NCI-H1048 (cell line): ENCODE measurements around the gene UPF1.

ENCODE experiments used
- DNase-seq: peaks from one replicate; lab custom pipeline; 2025; lab: John Stamatoyannopoulos, UW

The UPF1 gene

DNA sequence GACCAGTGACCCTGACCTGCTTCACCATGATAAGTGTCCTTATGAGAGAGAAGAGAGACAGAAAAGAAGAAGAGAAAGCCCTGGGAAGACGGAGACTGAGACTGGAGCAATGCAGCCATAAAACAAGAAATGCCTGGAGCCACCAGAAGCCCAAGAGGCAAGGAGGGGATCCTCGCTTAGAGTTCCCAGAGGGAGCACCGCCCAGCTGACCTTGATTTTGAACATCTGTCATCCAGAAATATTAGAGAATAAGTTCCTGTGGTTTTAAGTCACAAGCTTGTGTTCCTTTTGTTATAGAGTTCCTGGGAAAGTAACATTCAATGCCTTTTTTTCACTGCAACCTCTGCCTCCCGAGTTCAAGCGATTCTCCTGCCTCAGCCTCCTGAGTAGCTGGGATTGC, 44.0 kb downstream of the UPF1 start:
- no peak for DNase-seq

DNA sequence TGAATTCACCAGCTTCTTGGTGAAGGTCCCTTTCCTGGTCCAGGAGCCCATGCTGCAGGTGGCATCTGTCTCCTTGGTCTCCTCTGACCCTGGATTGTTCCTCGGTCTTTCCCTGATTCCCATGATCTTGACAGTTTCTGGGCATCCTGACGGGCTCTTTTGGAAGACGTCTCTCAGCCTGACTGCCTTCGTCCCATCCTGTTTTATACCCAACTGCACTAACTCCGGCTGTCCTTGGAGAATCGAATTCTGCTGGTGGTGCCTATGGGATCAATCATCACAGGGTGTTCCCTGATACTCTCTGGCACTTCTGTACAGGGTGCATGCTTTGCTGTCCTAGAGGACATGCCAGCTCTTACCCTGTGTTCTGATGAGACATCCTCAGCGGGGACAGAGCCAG, 45.1 kb downstream of the UPF1 start:
- DNase-seq = no peak

DNA sequence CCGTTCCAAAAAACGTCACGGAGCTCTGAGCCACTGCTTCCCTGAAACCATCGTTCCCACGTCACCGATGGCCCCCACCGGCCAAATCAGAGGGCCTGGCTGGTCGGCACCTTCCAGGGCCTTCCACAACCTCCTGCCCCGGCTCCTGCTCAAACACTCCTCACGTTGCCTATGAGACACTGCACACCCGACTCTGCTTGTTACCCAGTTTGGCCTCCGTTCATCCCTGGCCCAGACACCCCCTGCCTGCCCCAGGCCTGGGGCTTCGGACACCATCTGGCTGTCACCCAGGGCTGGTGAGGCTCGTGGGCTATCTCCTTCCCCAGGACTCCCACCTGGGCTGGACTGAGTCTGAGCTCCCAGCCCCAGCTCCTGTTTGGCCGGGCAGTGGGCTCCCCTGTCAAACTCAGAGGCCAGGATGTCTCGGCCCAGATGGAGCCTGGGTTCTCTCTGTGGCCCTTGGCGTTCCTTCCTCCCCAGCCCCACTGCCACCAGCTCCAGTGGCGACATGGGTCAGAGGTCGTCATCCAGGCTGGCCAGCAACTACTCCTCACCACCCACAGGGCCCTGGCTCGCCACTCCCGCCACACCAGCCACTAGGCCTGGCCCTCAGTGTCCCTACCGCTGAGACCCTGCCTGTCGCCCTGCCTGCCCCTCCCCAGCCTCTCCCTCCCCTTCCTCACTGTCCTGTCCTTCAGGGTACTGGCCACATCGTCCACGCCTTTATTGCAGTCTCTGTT, 46.5 kb downstream of the UPF1 start:
- no peak for DNase-seq

DNA sequence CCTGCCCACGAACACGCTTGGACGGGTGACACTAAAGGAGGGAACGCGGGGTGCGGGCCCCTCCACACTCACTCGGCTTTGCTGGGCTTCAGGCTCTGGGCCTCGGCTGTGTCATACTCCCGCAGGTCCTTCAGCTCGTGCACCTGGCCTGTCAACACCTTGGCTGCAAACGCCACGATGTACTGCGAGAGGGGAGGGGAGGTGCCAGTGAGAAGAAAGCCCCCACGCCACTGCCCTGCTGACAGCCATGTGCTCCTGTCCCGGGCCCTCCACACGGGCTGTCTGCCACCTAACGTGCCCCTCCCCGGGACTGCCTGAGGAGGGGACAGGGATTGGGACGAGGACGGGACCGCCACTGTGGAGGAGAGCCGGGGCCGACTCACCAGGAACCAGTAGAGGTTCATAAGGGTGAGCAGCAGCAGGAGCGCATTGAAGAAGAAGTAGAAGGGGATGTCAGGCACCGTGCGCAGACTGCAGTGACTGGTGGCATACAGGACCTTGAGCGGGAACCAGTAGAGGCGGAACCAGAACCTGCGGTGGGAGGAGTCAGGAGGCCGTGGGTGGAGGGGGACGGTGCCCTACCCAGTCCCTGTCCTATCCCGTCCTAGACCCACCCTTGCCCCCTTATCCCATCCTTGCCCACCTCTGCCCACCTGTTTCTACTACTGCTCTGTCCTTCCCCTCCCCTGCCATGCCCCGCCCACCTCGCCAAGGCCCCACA, 47.3 kb downstream of the UPF1 start:
- DNase-seq = no peak

DNA sequence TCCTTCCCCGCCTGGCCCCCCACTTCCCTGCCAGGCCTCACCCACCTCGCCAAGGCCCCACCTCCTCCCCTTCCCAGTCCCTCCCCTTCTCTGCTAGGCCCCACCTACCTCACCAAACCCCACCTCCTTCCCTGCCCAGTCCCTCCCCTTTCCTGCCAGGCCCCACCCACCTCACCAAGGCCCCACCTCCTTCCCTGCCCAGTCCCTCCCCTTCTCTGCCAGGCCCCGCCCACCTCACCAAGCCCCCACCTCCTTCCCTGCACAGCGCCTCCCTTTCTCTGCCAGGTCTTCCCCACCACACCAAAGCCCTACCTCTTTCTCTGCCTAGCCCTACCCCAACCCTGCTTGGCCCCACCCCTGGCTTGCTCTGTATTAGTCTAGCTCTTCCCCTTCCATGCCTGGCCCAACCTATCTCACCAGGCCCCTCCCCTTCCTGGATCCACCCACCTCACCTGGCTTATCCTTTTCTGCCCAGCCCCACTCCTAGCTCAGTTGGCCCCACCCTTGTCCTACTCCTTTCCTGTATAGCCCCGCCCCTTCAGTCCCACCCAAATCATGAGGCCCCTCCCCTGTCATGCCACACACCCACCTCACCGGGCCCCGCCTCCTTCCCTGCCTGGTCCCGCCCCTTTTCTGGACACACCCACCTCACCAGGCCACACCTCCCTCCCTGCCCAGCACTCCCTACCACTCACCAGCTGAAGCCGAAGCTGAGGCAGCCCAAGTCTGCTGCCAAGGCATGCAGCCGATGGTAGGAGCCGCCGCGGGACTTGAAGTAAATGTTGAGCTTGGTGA, 48.0 kb downstream of the UPF1 start:
- DNase-seq = peak; percentile 72

DNA sequence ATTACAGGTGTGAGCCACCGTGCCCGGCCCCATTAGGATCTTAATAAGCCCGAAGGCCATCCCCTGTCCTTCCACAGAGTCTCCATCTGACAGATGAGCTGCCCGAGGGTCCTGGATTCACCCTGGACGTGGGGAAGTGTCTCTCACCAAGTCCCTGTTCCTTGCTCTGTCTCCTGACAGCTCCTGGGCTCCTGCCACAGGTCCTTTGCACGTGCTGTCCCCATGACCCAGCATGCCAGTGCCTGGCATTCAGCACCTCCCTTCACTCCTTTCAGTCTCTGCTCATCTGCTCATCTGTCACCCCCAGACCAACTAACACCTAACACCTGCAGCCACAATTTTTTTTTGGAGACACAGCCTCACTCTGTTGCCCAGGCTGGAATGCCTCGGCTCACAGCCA, 49.7 kb downstream of the UPF1 start:
- no peak for DNase-seq

DNA sequence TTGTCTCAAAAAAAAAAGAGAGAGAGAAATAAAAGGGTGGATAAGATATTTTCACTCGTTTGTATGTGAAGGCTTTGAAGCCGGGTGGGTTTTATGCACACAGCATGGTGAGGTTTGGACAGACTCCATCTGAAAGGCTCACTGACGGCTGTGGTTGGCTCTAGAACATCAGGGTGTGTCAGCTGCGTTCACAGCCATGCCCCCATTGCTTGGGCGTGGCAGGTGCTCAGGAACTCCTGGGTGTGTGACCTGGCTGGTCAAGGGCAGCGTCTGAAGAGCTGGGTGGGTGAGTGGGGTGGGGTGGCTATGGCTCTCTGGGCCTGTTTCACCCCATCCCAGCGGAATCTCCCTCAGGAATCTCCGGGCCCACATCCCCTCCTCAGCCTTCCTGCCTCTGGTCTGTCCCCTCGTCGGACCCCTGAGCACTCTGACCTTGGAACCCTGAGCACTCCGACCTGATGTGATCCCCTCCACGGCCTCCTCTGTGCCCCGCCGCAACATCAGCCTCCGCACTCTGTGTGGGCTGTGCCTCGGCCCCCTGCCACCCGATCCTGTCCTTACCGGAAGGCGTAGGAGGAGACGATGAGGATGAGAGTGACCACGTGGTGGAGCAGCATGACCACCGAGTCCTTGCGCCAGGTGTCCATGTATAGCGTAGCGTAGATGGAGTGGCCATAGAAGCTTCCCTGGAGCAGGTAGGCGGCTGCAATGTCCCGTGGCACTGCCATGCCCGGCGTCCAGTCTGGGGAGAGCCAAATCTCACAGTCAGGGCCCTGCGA, 52.0 kb downstream of the UPF1 start:
- DNase-seq = no peak

DNA sequence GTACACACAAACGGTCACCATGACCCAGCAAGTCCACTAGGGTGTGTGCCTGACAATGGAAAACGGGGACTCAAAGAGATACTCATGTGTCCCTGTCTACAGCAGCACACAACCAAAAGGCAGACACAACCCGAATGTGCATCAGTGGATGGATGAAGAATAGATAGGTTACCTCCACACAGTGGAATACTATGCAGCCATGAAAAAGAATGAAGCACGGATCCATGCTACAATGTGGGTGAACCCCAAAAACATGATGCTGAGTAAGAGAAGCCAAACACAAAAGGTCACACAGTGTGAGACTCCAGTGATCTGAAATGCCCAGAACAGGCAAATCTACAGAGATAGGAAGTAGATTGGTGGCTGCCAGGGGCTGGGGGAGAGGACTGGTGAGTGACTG, 55.2 kb downstream of the UPF1 start:
- DNase-seq = no peak

DNA sequence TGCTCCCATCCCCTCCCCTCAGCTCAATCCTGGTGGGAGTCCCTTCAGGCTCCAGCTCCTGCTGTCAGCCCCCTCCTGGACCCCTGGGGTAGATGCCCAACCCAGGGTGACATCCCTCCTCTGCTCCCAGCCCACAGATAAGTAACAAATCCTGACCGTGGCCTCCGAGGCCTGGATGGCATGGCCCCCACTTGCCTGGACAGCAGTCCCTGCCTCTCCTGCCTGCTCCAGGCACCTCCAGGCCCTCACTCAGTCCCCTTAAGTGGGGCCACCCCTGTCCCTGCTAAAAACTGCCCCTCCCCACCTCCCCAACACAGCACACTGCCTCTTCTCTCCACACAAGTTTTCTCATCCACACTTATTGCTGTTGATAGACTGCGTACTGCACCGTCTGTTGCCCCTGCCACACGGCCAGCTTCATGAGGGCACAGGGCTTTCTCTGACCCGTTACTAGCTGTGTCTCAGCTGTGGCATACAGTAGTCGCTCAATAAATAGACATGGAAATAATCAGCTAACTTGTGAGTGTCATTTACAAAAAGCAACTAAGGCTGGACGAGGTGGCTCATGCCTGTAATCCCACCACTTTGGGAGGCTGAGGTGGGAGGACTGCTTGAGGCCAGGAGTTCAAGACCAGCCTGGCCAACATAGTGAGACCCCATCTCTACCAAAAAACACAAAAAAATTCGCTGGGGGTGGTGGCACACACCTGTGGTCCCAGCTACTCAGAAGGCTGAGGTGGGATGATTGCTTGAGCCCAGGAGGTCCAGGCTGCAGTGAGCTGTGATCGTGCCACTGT, 58.4 kb downstream of the UPF1 start:
- no peak for DNase-seq

DNA sequence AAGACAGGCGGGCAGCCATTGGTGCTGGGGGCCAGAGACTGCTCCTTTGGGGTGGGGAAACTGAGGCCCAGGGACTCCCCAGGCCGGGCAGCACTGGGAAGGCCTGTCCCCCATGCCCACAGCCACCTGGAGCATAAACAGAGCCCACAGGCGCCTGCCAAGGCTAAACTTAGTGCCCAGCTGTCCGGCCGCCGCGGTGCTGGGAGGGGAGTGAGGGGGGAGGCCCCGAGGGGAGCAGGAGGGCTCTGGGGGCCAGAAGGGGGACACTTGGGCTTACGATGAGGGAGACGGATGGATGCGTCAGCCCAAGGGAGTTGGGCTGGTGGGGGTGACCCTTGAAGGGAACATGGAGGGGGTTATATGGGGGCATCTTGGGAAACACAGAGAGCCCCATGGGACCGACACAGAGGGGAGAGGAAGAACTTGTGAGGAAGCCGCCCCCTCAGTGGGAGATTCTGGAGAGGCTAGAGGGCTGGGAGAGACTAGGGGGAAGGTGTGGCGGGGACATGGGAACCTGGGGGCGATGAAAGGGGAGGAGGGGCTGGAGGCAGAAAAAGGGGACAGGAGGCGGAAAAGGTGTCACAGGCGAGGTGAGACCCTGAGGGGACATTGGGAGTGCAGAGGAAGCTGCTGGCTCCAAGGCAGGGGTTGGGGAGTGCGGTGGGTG, 62.0 kb downstream of the UPF1 start:
- DNase-seq = no peak

DNA sequence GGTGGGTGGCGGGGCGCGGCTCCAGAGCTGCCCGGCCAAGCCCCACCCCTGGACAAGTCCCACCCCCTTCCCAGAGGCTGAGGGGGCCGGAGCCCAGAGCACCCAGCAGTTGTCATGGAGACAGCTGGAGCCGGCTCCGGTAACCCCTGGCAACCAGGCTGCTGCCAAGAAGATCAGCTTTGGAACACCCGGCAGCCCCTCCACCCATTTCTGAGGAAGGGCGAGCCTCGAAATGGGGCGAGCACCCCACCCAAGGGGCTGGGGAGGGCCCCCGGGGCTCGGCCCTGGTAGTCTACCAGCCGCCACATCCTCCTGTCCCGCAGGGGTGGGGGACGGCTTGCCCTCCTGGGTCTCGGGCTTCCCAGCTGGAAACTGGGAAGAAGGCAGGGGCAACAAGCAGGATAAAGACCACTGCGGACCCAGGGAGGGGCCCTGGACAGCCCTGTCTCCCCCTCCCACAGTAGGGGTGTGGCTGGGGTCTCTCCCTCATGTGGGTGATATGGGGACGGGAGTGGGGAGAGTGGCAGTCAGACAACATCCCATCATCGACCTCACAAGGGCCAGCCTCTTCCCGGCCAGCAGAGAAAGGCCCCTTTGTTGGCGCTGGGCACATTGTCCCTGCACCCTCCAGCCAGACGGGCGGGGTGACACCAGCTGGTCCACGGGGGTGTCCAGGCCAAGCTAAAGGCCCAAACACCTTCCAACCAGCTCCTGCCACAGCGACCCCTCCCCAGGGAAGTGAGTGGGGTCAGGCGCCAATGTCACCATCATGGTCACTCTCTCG, 62.7 kb downstream of the UPF1 start:
- DNase-seq = no peak

DNA sequence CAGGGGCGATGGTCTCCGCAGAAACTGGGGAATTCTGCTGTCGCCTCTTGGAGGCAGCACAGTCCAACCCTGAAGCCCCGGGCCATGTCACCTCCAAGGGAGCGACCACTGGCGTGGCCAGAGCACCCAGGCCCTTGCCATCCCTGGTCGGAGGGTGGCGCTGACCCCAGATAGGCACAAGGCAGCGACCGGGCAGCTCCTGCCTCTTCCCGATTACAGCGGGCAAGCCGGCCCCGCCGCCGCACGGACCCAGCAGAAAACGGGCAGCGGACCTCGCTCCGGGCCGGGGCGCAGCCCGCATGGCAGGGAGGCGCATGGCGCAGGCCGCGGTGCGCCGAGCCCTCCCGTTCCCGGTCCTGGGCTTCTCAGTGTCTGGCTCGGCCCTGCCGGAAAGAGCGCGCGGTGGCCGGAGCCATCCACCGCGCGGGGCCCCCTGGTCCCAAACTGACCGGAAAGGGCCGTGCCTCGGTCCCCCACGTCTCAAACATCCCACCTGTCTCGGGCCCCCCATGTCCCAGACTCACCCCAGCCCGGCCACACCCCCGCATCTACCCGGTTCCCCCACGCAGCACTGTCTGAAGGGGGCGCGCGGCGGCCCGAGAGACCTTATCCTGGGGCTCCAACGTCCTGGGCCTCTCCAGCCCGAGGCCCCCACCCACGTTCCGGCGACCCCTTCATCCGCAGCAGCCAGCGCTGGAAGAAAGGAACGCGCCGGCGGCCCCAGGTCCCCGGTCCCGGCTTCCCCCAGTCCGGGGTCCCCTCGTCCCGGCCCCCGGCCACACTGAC, 63.5 kb downstream of the UPF1 start:
- no peak for DNase-seq

DNA sequence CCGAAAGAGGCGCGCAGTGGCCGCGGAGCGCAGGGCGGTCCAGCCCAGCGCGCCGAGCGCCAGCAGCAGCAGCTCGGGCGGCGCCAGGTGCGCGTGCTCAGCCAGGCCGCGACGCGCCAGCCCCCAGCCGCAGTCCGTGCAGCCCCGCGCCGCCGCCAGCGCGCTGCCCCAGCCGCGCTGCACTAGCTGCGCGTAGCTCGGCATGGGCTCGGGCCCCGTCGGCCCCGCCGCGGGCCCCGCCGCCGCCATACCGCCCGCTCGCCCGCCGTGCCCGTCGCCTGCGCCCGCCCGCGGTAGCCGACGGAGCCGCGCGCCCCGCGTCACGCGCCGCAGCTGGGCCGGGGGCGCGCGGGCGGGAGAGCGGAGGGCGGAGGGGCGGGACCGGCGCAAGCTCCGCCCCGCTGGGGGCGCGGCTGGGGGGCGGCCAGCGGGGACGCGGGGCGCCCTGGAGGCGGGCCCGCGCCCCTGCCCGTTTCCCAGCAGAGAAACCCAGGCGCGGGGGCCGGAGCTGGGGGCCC, 64.1 kb downstream of the UPF1 start, which contains the start of gene CERS1:
Gene CERS1, minus strand, starts transcription at position 335 of the 518 bp plus-strand sequence. Its CDS starts 86 bp downstream, at position 249.
- no peak for DNase-seq

DNA sequence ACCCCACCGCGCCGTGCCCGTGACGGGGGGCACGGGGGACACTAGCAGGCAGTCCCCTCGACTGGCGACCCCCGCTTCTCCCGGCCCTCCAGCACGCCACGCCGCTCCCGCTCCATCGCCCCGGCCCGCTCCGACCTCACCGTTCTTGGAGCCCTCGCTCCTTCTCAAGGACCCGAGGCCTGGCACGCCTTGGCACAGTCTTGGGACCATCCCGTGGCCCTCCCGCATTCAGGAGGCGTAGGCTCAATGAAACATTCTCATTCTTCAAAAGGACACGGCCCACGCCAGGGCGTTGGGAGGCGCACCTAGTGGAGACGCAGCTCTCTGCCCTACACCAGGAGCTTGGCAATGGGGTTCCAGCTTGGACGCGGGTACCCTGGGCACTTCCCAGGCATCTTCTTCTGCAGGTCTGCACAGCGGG, 64.7 kb downstream of the UPF1 start:
- no peak for DNase-seq

DNA sequence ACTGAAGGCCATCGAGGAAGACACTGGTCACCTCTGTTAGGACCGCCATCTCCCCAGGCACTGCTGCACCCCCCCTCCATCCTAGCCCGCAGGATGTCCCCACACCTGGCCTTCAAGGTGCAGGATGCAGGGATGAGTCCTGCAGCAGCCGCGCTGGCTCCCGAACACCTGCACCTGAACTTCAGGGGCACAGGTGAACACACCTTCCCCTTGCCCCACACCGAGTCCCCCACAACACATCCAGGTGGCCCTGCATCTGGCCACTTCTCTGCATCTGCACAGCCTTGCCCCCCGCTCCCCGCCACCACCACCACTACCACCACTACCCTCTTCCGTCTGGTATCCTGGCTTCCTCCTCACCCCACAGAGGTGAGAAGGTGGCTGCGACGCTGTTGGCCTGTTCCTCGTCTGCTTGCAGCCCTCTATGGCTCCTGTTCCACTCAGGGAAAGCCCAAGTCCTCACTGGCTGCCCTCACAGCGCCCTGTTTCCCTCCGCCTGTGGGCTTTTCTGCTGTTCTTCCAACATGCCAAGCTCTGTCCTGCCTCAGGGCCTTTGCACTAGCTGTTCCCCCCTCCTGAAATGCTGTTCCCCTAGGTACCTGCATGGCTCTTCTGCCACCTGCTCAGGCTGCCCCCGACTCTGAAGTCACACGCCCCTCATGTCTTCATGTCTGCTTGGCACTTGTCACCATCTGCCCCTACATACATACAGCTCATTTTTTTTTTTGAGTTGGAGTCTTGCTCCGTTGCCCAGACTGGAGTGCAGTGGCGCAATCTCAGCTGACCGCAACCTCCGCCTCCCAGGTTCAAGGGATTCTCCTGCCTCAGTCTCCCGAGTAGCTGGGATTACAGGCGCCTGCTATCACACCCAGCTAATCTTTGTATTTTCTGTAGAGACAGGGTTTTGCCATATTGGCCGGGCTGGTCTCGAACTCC, 65.6 kb downstream of the UPF1 start:
- no peak for DNase-seq

DNA sequence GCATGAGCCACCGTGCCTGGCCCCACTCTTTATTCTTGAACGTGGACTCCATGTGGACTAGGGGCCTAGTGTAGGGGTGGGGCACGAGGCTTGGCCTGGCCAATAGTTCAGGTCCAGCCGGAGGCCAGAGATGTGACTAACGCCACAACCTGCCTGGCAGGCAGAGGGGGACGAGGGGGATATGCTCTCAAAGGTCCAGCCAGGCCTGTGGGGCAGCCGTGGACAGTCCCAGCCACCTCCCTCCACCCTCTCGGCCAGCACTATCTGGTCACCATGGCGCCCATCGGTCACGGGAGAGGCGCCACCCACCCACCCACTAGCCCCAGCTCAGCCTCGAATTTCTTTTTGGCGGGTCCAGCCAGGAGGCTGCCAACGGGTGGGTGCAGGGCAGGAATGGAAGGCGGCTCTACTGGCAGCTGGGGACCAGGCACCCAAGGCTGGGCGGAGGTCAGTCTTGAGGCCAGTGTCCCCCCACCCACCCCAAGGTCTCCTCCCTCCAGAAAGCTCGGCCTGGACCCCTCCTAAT, 66.4 kb downstream of the UPF1 start:
- no peak for DNase-seq
